Parathyroid adenoma (tissue), 2 donors: ENCODE data around the gene ZNF331.

ENCODE experiments used
- H2AFZ ChIP-seq: fragments of 300-600 bp; sonication (generic); one replicate; pipeline ENCODE4 v1.7.0; 2017; ENCODE audit warnings: antibody characterized with exemption, mild to moderate bottlenecking
- H3K27ac ChIP-seq: fragments of 300-600 bp; sonication (generic); one replicate; pipeline ENCODE4 v1.7.0; 2017
- H3K27me3 ChIP-seq: fragments of 300-600 bp; sonication (generic); one replicate; pipeline ENCODE4 v1.7.0; 2017; ENCODE audit warnings: low read length; ENCODE audit not compliant: control insufficient read depth, insufficient read depth
- H3K36me3 ChIP-seq: fragments of 300-600 bp; sonication (generic); one replicate; pipeline ENCODE4 v1.7.0; 2017; ENCODE audit warnings: low read length; ENCODE audit not compliant: control insufficient read depth, insufficient read depth
- H3K4me1 ChIP-seq: fragments of 300-600 bp; sonication (generic); one replicate; pipeline ENCODE4 v1.7.0; 2017; ENCODE audit warnings: control low read depth
- H3K4me2 ChIP-seq: fragments of 300-600 bp; sonication (generic); one replicate; pipeline ENCODE4 v1.7.0; 2017; ENCODE audit warnings: low read length
- H3K4me3 ChIP-seq: fragments of 300-600 bp; sonication (generic); one replicate; pipeline ENCODE4 v1.7.0; 2017; ENCODE audit warnings: low read depth, low read length
- H3K79me2 ChIP-seq: fragments of 300-600 bp; sonication (generic); one replicate; pipeline ENCODE4 v1.7.0; 2017; ENCODE audit warnings: control low read depth
- H3K9ac ChIP-seq: fragments of 300-600 bp; sonication (generic); one replicate; pipeline ENCODE4 v1.7.0; 2017; ENCODE audit warnings: mild to moderate bottlenecking
- H3K9me3 ChIP-seq: fragments of 300-600 bp; sonication (generic); one replicate; pipeline ENCODE4 v1.7.0; 2017; ENCODE audit warnings: low read length; ENCODE audit not compliant: control insufficient read depth
- TF ChIP-seq, protein P1 (sequence below): fragments of 300-600 bp; sonication (generic); IDR thresholded peaks from one replicate; pipeline ENCODE4 v1.7.0; 2017; ENCODE audit warnings: antibody characterized with exemption, mild to moderate bottlenecking
- donor health status: primary hyperparathyroidism.

Gene ZNF331

DNA sequence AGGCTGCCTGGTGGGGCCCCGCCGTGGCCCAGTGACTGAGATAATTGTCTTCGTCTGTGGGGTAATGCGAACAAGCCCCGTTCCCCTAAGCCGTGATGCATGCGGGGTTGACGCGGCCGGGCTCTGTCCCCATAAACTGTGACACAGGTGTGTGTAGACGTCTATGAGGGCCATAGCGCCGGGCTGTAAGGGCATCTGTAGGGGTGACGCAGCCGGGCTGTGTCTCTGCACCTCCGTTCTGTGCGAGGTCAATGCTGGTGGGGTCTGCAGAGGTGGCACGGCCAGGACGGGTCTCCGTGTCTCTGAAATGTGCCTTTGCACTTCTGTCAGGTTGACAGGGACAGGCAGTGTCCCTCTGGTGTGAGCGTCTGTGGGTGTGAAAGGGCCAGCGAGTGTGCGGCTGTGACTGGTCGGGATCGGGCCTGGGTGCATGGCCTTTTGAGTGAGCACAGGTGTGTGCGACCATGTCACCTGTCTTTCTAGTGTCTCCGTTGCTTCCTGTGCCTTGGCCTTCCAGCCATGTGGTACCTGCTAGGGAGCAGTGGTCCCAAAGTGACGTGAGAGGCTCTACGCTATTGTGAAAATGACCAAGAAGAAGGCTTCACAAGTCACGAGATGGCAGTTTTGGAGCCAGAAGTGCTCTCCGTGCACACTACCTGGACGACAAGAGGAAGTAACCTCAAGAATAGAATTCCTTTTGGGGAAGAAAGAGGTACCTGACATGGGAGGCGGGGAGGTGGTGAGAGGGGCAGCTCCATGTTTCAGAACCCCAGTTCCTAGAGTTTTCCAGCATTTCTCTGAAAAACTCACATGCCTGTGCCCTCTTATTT lies 16.4 kb upstream of the ZNF331 start:
- Histone ChIP-seq H3K9ac (no peak overlapping the region), H3K4me2 (peak overlapping the region; percentile 86)

DNA sequence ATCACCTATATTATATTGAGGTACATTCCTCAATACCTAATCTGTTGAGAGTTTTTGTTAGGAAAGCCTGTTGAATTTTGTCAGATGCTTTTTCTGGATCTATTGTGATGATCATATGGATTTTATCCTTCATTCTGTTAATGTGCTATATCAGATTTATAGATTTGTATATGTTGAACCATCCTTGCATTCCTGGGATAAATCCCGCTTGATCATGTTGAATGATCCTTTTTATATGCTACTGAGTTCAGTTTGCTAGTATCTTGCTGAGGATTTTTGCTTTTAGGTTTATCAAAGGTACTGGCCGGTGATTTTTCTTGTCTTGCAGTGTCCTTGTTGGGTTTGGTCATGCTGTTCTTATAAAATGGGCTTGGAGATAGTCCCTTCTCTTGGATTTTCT lies 12.0 kb upstream of the ZNF331 start:
- Histone ChIP-seq H3K36me3 (no peaks in the 10 kb centered on the region), H3K27me3 (no peaks in the 10 kb centered on the region), H3K4me3 (no peak overlapping the region), H3K4me2 (no peak overlapping the region), H3K9ac (no peak overlapping the region), H2AFZ (no peak overlapping the region), H3K9me3 (no peaks in the 10 kb centered on the region), H3K27ac (no peak overlapping the region), H3K79me2 (no peaks in the 10 kb centered on the region), H3K4me1 (peaks cover 3% of the 10 kb centered on the region)
- TF ChIP-seq, protein P1, sequence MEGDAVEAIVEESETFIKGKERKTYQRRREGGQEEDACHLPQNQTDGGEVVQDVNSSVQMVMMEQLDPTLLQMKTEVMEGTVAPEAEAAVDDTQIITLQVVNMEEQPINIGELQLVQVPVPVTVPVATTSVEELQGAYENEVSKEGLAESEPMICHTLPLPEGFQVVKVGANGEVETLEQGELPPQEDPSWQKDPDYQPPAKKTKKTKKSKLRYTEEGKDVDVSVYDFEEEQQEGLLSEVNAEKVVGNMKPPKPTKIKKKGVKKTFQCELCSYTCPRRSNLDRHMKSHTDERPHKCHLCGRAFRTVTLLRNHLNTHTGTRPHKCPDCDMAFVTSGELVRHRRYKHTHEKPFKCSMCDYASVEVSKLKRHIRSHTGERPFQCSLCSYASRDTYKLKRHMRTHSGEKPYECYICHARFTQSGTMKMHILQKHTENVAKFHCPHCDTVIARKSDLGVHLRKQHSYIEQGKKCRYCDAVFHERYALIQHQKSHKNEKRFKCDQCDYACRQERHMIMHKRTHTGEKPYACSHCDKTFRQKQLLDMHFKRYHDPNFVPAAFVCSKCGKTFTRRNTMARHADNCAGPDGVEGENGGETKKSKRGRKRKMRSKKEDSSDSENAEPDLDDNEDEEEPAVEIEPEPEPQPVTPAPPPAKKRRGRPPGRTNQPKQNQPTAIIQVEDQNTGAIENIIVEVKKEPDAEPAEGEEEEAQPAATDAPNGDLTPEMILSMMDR, result no peak

More for the DNA sequence above, 16.4 kb upstream of the ZNF331 start:
- Histone ChIP-seq H3K79me2 (no peaks in the 10 kb centered on the region), H3K36me3 (no peaks in the 10 kb centered on the region), H3K4me3 (peak overlapping the region; percentile 55), H3K9me3 (no peaks in the 10 kb centered on the region), H2AFZ (peak overlapping the region; percentile 99), H3K27ac (no peak overlapping the region), H3K4me1 (peaks cover 3% of the 10 kb centered on the region), H3K27me3 (no peaks in the 10 kb centered on the region)
- TF ChIP-seq, protein P1, result no peak

DNA sequence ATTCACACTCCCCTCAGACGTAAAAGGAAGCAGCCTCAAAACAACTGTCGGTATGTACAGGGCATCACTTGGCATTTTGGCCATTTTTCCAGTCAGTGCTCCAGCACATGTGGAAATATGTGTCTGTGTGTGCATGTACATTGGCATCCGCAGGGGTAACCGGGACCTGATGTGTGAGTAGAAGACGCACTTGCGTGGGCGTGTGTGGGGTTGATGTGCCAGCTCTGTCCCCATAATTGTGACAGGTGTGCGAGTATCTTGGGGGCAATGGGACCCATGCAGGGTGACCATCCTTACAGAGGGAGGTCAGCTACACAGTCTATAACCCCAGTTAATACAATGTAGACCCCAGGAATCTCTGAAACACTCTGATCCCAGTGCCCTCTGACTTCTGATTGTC lies 7.3 kb upstream of the ZNF331 start:
- H3K4me1 ChIP-seq, result no peaks in the 10 kb centered on the region
- H3K4me3 ChIP-seq, result no peak overlapping the region
- TF ChIP-seq, protein P1, result no peak
- H3K27ac ChIP-seq, result no peak overlapping the region
- no peaks in the 10 kb centered on the region for H3K36me3 ChIP-seq
- H3K4me2 ChIP-seq, result no peak overlapping the region
- H2AFZ ChIP-seq, result no peak overlapping the region
- no peak overlapping the region for H3K9ac ChIP-seq
- H3K79me2 ChIP-seq, result no peaks in the 10 kb centered on the region
- H3K27me3 ChIP-seq, result no peaks in the 10 kb centered on the region
- H3K9me3 ChIP-seq, result no peaks in the 10 kb centered on the region

DNA sequence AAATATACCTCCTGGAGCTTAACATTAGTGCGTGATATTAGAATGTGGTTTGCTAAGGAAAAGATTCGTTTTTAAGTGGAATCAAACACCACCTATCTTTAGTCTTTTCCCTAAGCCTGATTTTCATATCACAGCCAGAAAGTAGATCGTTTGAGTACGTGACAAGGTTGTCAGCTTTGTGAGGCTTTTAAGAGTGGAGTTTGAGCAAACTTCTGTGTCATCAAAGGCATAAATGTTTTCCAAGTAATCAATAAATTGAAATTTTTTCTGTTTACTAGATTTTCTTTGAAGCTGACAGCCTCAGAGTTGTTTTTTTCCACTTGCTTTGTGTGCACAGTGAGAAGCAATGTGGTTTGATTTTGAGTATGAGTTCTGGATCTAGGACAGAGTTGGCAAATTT lies 6.5 kb upstream of the ZNF331 start:
- no peaks in the 10 kb centered on the region for H3K79me2 ChIP-seq
- no peak overlapping the region for H3K9ac ChIP-seq
- H3K4me1 ChIP-seq, result no peaks in the 10 kb centered on the region
- H3K9me3 ChIP-seq, result no peaks in the 10 kb centered on the region
- H3K36me3 ChIP-seq, result no peaks in the 10 kb centered on the region
- TF ChIP-seq, protein P1, result no peak
- H3K27ac ChIP-seq, result no peak overlapping the region
- no peak overlapping the region for H2AFZ ChIP-seq
- H3K4me2 ChIP-seq, result no peak overlapping the region
- H3K4me3 ChIP-seq, result no peak overlapping the region
- no peaks in the 10 kb centered on the region for H3K27me3 ChIP-seq

DNA sequence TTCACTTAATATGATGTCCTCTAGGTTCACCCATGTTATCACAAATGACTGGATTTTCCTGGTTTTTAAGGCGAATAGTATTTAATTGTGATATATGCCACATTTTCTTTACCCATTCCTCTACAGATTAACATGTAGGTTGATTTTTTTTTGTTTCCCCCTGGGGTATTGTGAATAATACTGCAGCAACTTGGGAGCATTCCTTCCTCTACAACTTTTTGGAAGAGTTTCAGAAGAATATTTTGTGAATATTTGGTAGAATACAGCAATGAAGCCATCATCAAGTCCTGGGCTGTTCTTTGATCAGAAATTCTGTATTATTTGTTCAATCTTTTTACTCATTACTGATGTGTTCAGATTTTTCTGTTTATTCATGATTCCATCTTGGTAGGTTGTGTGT lies 5.6 kb upstream of the ZNF331 start:
- Histone ChIP-seq H3K79me2 (no peaks in the 10 kb centered on the region), H2AFZ (no peak overlapping the region), H3K9ac (no peak overlapping the region), H3K9me3 (no peaks in the 10 kb centered on the region), H3K4me1 (no peaks in the 10 kb centered on the region), H3K27me3 (no peaks in the 10 kb centered on the region), H3K27ac (no peak overlapping the region), H3K36me3 (no peaks in the 10 kb centered on the region), H3K4me2 (no peak overlapping the region), H3K4me3 (no peak overlapping the region)
- TF ChIP-seq, protein P1, result no peak
